WI38 (cell line): ENCODE measurements around the gene MEIOB.
"Not testable (repeated sequence)": the region's sequence is repeated elsewhere in the genome, so short reads cannot be mapped to it uniquely, and the experiment has no call there.

Experiments
- H3K4me3 ChIP-seq: 2 replicates; pipeline ENCODE4 v1.5.1; 2011; ENCODE audit warnings: low read depth, mild to moderate bottlenecking, control low read depth, low read length
- TF ChIP-seq, protein P1 (sequence below): IDR thresholded peaks from 2 replicates; pipeline ENCODE4 v1.5.1; 2012; ENCODE audit warnings: low read depth, mild to moderate bottlenecking, control low read depth, low read length

Gene MEIOB

DNA sequence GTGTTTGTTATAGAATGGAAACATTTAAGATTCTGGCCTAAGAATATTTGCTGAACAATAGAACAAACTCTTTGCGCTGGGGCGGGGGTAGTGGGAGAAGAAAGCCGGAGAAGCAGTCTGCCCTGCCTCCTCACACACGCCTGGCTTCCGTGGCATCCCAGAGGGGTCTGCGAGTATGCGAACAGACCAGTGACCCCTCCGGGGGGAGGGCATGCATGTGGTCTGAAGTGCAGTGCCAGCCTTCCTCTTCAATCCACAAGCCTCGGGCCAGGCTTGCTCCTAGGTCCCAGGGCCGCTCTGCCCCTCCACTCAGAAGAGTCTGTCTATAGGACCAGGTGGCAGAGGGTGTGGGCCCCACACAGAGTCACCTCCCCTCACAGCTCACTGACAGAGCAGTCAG lies 64.3 kb downstream of the MEIOB start:
- H3K4me3 ChIP-seq: no peak overlapping the region
- TF ChIP-seq, protein P1, sequence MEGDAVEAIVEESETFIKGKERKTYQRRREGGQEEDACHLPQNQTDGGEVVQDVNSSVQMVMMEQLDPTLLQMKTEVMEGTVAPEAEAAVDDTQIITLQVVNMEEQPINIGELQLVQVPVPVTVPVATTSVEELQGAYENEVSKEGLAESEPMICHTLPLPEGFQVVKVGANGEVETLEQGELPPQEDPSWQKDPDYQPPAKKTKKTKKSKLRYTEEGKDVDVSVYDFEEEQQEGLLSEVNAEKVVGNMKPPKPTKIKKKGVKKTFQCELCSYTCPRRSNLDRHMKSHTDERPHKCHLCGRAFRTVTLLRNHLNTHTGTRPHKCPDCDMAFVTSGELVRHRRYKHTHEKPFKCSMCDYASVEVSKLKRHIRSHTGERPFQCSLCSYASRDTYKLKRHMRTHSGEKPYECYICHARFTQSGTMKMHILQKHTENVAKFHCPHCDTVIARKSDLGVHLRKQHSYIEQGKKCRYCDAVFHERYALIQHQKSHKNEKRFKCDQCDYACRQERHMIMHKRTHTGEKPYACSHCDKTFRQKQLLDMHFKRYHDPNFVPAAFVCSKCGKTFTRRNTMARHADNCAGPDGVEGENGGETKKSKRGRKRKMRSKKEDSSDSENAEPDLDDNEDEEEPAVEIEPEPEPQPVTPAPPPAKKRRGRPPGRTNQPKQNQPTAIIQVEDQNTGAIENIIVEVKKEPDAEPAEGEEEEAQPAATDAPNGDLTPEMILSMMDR: no peak

DNA sequence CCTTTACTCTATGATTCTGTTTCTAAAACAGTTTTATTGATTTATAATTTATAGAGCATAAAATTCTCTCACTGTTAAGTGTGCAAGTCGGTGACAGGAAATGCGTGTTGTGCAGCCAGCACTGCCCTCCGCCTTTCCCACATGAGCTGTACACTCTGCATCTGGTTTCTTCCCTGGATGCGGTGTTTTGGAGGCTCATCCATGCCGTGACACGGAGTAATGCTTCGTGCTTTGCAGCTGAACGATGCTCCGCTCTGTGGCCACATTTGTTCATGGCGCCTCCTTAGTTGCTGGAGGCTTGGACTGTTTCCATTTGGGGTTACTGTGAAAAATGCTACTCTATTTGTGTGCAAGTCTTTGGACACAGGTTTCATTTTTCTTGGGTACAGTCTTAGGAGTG lies 71.3 kb downstream of the MEIOB start:
- TF ChIP-seq, protein P1: no peak
- H3K4me3 ChIP-seq: no peak overlapping the region

DNA sequence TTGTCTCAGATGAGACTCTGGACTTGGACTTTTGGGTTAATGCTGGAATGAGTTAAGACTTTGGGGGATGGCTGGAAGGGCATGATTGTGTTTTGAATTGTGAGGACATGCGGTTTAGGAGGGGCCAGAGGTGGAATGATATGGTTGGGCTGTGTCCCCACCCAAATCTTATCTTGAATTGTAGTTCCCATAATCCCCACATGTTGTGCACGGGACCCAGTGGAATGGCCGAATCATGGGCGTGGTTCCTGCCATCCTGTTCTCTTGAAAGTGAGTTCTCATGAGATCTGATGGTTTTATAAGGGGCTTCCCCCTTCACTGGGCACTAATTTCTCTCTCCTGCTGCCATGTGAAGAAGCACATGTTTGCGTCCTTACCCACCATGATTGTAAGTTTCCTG lies 72.7 kb downstream of the MEIOB start:
- H3K4me3 ChIP-seq: not testable (repeated sequence)

DNA sequence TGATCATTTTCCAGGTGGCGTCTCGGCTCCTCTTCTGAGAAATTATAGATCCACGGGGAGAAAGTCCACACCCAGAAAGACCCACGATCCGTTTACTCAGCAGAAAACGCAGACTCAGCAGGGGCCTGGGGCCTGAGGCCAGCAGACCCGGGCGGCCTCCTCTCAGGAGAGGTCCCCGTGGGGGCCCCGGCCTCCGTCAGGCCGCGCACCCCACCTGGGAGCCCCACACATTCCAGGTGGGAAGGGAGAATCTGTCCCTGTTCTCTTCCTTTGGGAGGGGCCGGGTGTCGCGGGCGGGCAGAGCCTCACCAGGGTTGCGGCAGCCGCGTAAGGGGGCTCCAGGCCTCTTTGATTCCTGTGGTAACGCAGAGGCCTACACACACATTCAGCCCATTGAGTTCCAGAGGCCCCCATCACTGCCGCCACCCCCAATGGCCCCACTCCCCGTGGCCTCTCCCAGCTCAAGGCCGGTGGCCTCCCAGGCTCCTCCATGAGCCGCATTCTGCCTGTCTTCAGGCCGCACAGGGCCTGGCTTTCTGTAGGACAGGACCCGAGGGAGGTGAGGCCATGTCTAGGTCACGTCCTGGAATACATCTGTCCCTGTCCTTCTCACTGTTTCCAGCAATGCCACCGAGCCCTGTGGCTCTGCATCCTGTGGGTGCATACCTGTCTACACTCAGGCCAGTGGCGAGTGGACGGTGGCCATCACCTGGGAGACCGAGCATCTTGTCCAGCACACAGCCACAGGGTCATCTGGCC lies 76.9 kb downstream of the MEIOB start:
- H3K4me3 ChIP-seq: no peak overlapping the region
- TF ChIP-seq, protein P1: no peak

DNA sequence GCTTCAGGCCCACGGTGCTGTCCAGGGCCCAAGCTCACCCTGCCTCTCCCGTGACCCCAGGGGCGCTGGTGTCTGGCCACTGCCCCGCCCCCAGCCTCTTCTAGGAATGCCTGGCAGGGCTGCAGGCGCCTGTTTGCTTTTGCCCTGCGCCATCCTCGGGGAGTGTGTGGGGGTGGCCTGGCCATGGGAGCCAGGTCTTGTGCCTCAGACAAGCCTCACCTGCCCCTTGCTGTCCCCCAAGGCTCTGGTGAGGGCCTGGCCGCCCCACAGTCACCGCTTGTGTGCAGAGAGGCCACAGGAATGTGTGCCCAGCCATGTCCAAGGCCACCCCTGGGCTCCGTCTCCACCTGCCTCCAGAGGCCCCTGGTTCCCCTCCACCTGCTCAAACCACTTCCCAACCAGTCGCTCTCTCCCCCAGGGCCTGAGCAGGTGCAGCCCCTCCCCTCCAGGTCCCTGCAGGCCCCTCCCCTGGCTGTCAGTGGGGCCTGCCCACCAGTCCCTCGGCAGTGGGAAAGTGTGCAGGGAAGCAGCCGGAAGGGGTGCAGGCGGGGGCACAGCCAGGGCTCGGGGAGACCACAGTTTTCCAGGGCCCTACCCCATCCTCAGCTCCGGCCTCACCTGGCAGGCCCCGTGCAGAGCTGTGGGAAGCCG lies 77.6 kb downstream of the MEIOB start:
- TF ChIP-seq, protein P1: no peak
- no peak overlapping the region for H3K4me3 ChIP-seq

DNA sequence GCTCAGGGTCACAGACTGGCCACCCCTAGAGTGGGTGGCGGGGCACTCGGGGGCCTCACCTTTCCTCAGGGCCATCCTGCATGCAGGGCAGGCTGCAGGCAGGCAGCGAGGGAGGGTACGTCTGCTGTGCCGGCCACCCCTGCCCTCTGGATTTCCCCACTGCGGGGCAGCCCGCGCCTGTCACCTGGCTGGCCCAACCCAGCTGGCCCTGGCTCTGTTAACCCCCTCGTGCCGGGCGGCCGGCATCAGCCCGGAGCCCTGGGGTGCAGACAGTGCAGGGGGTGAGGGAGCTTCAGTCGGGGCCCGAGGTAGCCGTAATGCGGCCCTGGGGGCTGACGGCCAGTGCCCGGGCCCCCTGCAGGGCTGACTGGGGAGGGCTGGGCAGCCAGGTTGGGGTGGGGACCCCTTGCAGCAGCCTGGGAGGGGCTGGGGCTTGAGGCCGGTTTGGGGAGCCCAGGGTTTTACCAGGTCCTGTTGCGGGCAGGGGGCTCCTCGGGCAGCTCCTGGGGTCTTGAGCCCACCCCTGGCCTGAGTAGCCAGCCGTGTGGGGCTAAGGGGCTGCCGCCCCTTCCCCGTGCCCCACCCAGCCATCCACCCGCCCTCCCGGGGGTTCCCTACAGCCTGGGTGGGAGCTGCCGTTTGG lies 78.3 kb downstream of the MEIOB start, which contains the start of gene IGFALS:
TSS of gene IGFALS (minus strand) at position 128 of the 643 bp plus-strand sequence. CDS start at position 75, 53 bp downstream.
- TF ChIP-seq, protein P1: no peak
- no peak within 1 kb of the TSS for H3K4me3 ChIP-seq

DNA sequence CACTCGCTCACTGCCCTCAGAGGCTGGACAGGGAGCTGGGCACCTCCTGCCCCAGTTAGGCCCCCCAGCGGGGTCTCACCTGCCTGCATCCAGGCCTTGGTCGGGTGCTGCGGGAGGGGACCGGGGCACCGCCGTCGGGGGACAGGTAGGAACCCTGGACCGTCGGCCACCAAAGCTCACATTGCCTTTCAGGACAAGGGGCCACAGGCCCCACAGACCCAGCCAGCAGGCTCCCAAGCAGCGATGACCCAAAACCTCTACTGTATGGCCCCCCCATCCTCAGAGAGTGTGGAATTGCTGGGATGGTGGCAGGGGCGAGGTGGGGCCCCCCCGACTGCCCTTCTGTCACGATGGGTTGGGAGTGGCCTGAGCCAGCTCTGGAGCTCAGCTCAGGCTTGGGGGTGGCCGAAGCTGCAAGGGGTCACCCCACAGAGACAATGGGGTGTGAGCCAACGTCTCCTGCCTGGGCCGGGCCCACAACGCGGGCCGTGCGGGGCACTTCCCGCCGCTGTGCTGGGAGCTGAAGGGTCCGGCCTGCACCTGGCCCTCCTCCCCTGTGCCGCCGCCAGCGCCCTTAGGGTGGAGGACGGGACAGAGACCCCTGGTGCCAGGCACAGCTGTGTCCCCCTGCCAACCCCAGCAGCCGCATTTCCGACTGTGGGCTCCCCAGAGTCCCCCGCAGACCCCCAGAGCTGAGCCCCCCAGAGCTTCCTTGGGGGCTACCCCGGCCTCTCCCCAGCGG lies 79.0 kb downstream of the MEIOB start:
- H3K4me3 ChIP-seq: no peak overlapping the region
- TF ChIP-seq, protein P1: no peak
